Measurements from ENCODE around the gene TMEM88. TPM values are rescaled to one million over a fixed set of nuclear protein-coding genes. Genes with fewer than 3 reads are reported as not detected.

TMEM88 gene
- total and polyA plus RNA-seq, 4 donors, result 6.3 to 19.6 (median 11.3) TPM

GRCh38 chr17:7894866-7895265 lies 40.0 kb downstream of the TMEM88 start:
- H3K27me3 ChIP-seq (ENCODE audit: control insufficient read depth in 3 of 3, insufficient read depth in 3 of 3, low read length in 2 of 3), result no peaks in the 10 kb centered on the region
- no peak overlapping the region for H3K9ac ChIP-seq (ENCODE audit: insufficient read depth in 1 of 2, low read length in 2 of 2)
- no peak overlapping the region for H3K4me3 ChIP-seq
- peaks cover 0 to 76% (median 60%) of the 10 kb centered on the region in 4 donors for H3K36me3 ChIP-seq (ENCODE audit: control insufficient read depth in 4 of 4, insufficient read depth in 4 of 4, low read length in 4 of 4)
- no peaks in the 10 kb centered on the region for H3K9me3 ChIP-seq (ENCODE audit: control insufficient read depth in 4 of 4, insufficient read depth in 3 of 4, low read length in 3 of 4)
- TF ChIP-seq CTCF (IDR thresholded peaks at IDR 0.05; ENCODE audit: control extremely low read depth, extremely low read depth), result no peak
- ATAC-seq (ENCODE audit: insufficient read depth, low FRiP score) (no peak), DNase-seq (no peak)
- WGBS, 2 donors, result 83 to 94% methylated on average over 8 of the region's 8 CpGs
- H3K4me1 ChIP-seq (ENCODE audit: control insufficient read depth in 5 of 5, insufficient read depth in 5 of 5, low read length in 5 of 5), result peaks cover 0 to 10% (median 5%) of the 10 kb centered on the region in 5 donors
- no peak overlapping the region for H3K27ac ChIP-seq (ENCODE audit: low read depth in 1 of 2, low read length in 1 of 2)

- ATAC-seq (ENCODE audit: insufficient read depth, low FRiP score) (no peak), DNase-seq (no peak)
- Histone ChIP-seq H3K36me3 (ENCODE audit: control insufficient read depth in 4 of 4, insufficient read depth in 4 of 4, low read length in 4 of 4) (peaks cover 0 to 75% (median 64%) of the 10 kb centered on the region in 4 donors), H3K4me3 (no peak overlapping the region), H3K4me1 (ENCODE audit: control insufficient read depth in 5 of 5, insufficient read depth in 5 of 5, low read length in 5 of 5) (no peaks in the 10 kb centered on the region), H3K27ac (ENCODE audit: low read depth in 1 of 2, low read length in 1 of 2) (no peak overlapping the region), H3K27me3 (ENCODE audit: control insufficient read depth in 3 of 3, insufficient read depth in 3 of 3, low read length in 2 of 3) (no peaks in the 10 kb centered on the region), H3K9me3 (ENCODE audit: control insufficient read depth in 4 of 4, insufficient read depth in 3 of 4, low read length in 3 of 4) (no peaks in the 10 kb centered on the region), H3K9ac (ENCODE audit: insufficient read depth in 1 of 2, low read length in 2 of 2) (no peak overlapping the region)
- TF ChIP-seq CTCF (IDR thresholded peaks at IDR 0.05; ENCODE audit: control extremely low read depth, extremely low read depth), result no peak
- 92 to 95% methylated on average over 13 of the region's 13 CpGs for WGBS, 2 donors
Measured at GRCh38 chr17:7897090-7897489, 42.2 kb downstream of the TMEM88 start.

- peak; percentile 40 for TF ChIP-seq CTCF (IDR thresholded peaks at IDR 0.05; ENCODE audit: control extremely low read depth, extremely low read depth)
- Histone ChIP-seq H3K27ac (ENCODE audit: low read depth in 1 of 2, low read length in 1 of 2) (no peak overlapping the region), H3K9ac (ENCODE audit: insufficient read depth in 1 of 2, low read length in 2 of 2) (peak overlapping the region in 1 of 2 donors; percentile 70), H3K9me3 (ENCODE audit: control insufficient read depth in 4 of 4, insufficient read depth in 3 of 4, low read length in 3 of 4) (no peaks in the 10 kb centered on the region), H3K36me3 (ENCODE audit: control insufficient read depth in 4 of 4, insufficient read depth in 4 of 4, low read length in 4 of 4) (peaks cover 0 to 81% (median 68%) of the 10 kb centered on the region in 4 donors), H3K4me1 (ENCODE audit: control insufficient read depth in 5 of 5, insufficient read depth in 5 of 5, low read length in 5 of 5) (no peaks in the 10 kb centered on the region), H3K4me3 (no peak overlapping the region), H3K27me3 (ENCODE audit: control insufficient read depth in 3 of 3, insufficient read depth in 3 of 3, low read length in 2 of 3) (no peaks in the 10 kb centered on the region)
- DNase-seq, result peak; percentile 46 to 72 (median 69)
- ATAC-seq (ENCODE audit: insufficient read depth, low FRiP score), result no peak
- 56 to 58% methylated on average over 6 of the region's 6 CpGs for WGBS, 2 donors
Measured at GRCh38 chr17:7897773-7898172, 42.9 kb downstream of the TMEM88 start.
